ENCODE measurements around the gene KCNQ1.

GRCh38 chr11:2701230-2701629 is 256.4 kb downstream of the KCNQ1 start:
- TF ChIP-seq GATA2 (IDR thresholded peaks at IDR 0.05; ENCODE audit: low read depth, low read length) (no peak), GATA3 (IDR thresholded peaks at IDR 0.05; ENCODE audit: low read depth, low read length) (no peak)
